ENCODE data around the gene RBMY1F.
"Not testable (repeated sequence)": the region's sequence is repeated elsewhere in the genome, so short reads cannot be mapped to it uniquely, and the experiment has no call there.

RBMY1F gene

DNA sequence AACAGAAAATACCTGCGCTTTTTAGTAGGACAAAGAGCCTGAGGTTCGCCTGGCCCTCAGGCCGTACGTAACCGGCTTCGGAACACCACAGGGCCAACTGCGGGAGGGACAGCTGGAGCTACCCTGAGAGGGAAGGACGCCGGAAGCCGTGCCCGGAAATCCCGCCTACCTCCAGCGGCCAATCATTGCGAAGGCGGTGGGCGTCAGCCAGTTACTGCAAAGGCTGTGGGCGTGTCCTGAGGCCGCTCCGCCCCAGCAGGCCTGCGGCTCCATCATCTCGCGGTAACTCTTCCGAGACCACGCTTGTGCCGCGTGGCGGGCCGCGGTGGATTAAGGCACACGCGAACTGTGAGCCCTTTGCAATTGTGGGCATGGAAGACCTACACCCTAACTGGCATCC lies at the start of gene RBMY1F:
RBMY1F (minus strand) TSS at position 101 of the 400 bp plus-strand sequence. CDS start 1,954 bp downstream, outside the sequence.
- FAIRE-seq: not testable (repeated sequence)

DNA sequence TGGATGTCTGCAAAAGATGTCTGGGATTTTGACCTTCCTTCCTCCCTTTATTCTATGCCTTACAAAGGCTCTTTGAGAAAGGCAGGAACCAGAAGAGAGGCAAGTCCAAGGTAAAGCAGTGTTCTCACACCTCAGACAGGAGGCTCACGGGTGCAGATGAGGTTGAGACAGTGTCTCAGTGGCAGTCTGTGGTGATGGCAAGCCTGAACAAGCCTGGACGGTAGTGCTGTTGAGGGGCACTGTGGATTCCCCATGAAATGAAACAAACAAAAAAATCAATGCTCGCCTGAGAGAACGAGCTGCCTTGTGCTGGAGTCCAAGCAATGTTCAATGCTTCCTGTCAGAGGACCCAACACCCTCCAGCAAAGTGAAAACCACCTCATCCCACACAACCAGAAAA lies 31.6 kb downstream of the RBMY1F start:
- FAIRE-seq: not testable (repeated sequence)

DNA sequence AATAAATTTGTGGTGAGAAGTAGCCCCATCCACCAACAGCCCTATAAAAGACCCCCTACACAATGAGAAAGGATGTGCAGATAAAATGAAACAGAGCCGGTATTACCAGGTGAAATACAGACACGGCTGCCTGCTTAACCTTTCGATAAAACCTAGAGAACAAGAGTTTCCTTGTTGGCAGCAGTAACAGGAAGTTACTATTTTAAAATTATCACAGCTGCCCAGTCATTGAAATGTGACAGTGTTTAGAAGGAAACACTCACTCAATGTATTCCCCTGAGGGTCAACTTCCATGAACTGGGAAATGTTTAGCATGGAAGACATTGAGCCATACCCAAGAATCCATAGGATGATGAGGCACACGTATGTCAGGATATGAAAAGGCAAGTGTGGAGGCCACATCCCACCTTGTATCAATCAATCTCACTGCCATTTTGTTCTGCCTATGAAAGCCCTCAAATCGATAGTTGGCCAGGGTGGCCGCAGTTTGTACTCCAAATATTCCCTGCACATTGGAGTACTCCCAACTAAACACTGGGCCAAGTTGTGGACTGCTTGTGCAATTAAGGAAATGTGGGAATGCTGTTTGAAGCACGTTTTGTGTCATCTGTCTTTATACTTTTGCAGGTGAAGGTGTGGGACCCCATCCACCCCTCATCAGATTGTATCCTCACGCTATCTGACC lies 41.6 kb downstream of the RBMY1F start:
- not testable (repeated sequence) for FAIRE-seq

DNA sequence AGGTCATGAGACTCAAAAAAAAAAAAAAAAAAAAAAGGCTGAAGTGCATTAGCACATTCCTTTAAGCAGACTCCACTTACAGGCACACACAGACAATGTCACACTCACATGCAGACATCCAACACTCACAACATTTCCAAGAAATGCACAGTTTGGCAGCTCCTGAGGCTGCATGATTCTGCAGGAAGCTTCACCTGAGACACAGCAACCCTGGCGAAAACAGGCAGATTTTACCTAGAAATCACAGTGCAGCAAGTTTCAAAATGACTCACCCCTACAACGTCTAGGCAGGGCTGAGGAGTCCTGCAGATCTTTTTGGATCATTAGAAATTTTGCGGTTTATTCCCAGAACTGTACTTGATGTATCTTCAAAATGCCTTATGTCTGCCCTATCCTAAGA lies 48.0 kb downstream of the RBMY1F start:
- not testable (repeated sequence) for FAIRE-seq

DNA sequence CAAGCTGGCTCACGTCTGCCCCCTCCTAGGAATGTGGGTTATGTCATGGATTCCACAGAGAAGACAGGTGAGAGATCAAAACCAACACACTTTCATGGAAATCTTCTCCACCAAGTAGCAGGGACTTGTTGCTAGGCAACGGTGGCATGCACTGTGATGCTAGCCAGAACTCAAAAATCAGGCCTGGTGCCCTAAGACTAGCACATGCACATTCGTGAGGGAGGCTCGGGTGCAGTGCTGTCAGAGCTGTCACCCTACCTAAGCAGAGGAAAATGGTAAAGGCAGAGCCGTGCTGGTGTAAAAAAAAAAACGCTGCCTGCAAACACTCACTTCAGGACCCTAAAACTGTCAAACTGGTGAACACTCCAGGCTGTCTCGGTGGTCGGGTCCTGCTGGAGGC lies 52.2 kb downstream of the RBMY1F start:
- not testable (repeated sequence) for FAIRE-seq

Measured in endometrium (tissue), 2 donors.